SU-DHL-6 (cell line): ENCODE measurements around the gene ZNF728.

Experiments used
- H2AFZ ChIP-seq: fragments of 200-600 bp; sonication (generic); 2 replicates; pipeline ENCODE4 v1.6.1; 2014; ENCODE audit warnings: low read depth, mild to moderate bottlenecking, moderate library complexity, mixed read lengths, antibody characterized with exemption, low read length; ENCODE audit not compliant: severe bottlenecking
- H3F3A ChIP-seq: fragments of 200-600 bp; shearing (Covaris generic); 2 replicates; pipeline ENCODE4 v1.6.0; 2016; ENCODE audit warnings: antibody characterized with exemption, mild to moderate bottlenecking; ENCODE audit not compliant: insufficient read depth
- H3K27ac ChIP-seq: fragments of 200-600 bp; sonication (generic); 2 replicates; pipeline ENCODE4 v1.5.1; 2016; ENCODE audit warnings: low read depth, mild to moderate bottlenecking, low read length, moderate library complexity, mixed read lengths
- H3K27me3 ChIP-seq: fragments of 200-600 bp; sonication (generic), shearing (Covaris generic); 2 replicates; pipeline ENCODE4 v1.6.0; 2014; ENCODE audit warnings: mild to moderate bottlenecking, low read length
- H3K36me3 ChIP-seq: fragments of 200-600 bp; sonication (generic); 2 replicates; pipeline ENCODE4 v1.6.1; 2014; ENCODE audit warnings: mild to moderate bottlenecking, low read length, mixed read lengths
- H3K4me2 ChIP-seq: fragments of 300-600, 200-600 bp; shearing (Covaris generic), sonication (generic); 2 replicates; pipeline ENCODE4 v1.6.0; 2014; ENCODE audit warnings: low read length, low read depth, mild to moderate bottlenecking; ENCODE audit not compliant: poor library complexity, severe bottlenecking
- H3K4me3 ChIP-seq: fragments of 200-600 bp; sonication (generic); 2 replicates; pipeline ENCODE4 v1.5.1; 2014; ENCODE audit warnings: antibody characterized with exemption, low read length, mild to moderate bottlenecking, mixed read lengths; ENCODE audit not compliant: insufficient read depth, poor library complexity, severe bottlenecking
- H3K79me2 ChIP-seq: fragments of 200-600 bp; sonication (generic); 2 replicates; pipeline ENCODE4 v1.6.1; 2014; ENCODE audit warnings: mild to moderate bottlenecking, low read length, moderate library complexity; ENCODE audit not compliant: insufficient read depth
- H3K9ac ChIP-seq: fragments of 200-600 bp; sonication (generic); 2 replicates; pipeline ENCODE4 v1.7.0; 2014; ENCODE audit warnings: mild to moderate bottlenecking, low read length
- H3K9me2 ChIP-seq: fragments of 200-600 bp; sonication (generic); replicated peaks from 2 replicates; pipeline ENCODE4 v1.6.1; 2014; ENCODE audit warnings: low read length; ENCODE audit not compliant: insufficient read depth
- H3K9me3 ChIP-seq: fragments of 200-600 bp; sonication (generic); 2 replicates; pipeline ENCODE4 v1.6.1; 2014; ENCODE audit warnings: low read length, mixed read lengths; ENCODE audit not compliant: insufficient read depth
- H4K20me1 ChIP-seq: fragments of 200-600 bp; sonication (generic); 2 replicates; pipeline ENCODE4 v1.6.1; 2014; ENCODE audit warnings: low read depth, mild to moderate bottlenecking, antibody characterized with exemption, low read length, moderate library complexity, mixed read lengths
- CTCF ChIP-seq: fragments of 200-600 bp; sonication (generic); IDR thresholded peaks from one replicate; pipeline ENCODE4 v1.5.1; 2017; ENCODE audit warnings: antibody characterized with exemption, mild to moderate bottlenecking, low read length, moderate library complexity; ENCODE audit not compliant: insufficient read depth, poor library complexity, severe bottlenecking
- EZH2phosphoT487 ChIP-seq: fragments of 200-600 bp; sonication (generic), shearing (Covaris generic); conservative IDR thresholded peaks from 2 replicates; pipeline ENCODE4 v1.6.1; 2018; ENCODE audit warnings: mild to moderate bottlenecking, antibody characterized with exemption, low read length, moderate library complexity, mixed read lengths

ZNF728 gene

DNA sequence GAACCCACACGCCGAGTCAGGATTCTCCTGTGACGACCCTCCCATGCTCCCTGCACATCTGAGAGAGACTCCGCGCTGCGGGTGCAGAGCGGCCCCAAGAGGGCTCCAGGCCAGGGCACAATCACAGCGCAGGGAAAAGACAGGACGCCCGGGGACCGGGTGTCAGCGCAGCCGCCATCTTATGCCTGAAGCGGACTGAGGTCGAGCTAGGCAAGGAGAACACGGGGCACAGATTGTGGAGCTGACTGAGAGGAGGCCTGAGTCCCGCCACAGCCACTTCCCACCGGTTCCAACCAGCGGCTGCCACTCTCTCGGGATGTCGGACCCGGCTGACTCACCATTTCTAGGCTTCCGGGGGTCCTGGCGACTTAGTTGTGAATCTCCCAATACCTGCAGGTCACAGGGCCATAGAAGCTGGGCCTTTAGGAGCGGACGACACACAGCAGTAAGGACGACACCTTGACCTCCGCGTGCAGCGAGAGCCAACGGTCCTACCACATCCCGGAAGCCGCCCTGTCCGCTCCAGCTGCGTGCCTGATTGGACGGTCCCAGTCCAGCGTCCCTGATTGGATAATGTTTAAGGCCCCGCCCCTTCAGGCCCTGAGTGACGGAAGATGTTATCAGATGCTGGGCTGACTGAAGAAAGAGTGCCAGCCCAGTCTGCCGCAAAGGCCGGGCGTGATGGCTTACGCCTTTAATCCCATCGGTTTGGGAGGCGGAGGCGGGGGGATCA lies at the start of gene ZNF728:
ZNF728 (minus strand) TSS at position 487 of the 733 bp plus-strand sequence; CDS start at position 341, 146 bp downstream.
- no peak for TF ChIP-seq CTCF
- Histone ChIP-seq H4K20me1 (no peaks in the 10 kb centered on the region), H3K27me3 (no peaks in the 10 kb centered on the region), H2AFZ (no peak within 1 kb of the TSS), H3K4me2 (no peak within 1 kb of the TSS), H3F3A (no peaks in the 10 kb centered on the region), H3K27ac (no peak within 1 kb of the TSS), H3K36me3 (no peaks in the 10 kb centered on the region), H3K9ac (no peak within 1 kb of the TSS), H3K9me3 (no peaks in the 10 kb centered on the region), H3K9me2 (no peaks in the 10 kb centered on the region), H3K79me2 (no peaks in the 10 kb centered on the region), H3K4me3 (no peak within 1 kb of the TSS)

DNA sequence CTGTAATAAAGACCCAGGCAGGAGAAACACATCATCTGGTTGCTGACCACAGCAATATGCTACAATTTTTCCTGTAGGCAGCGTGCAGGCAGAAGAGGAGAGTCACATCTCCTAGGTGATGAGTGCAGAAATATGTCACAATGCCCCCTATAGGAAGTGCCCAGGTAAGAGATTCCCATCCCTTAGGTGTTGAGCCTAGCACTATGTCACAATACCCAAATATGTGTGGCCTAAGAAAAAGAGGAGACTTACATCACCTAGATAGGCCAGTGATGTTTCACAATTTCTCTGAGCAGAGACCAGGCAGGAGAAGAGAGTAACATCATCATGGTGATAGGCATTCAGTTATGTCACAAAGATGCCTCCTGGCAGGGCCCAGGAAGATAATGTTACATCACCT lies 49.4 kb upstream of the ZNF728 start:
- no peak overlapping the region for H3K4me3 ChIP-seq
- H3F3A ChIP-seq, result no peaks in the 10 kb centered on the region
- TF ChIP-seq EZH2phosphoT487 (no peak), CTCF (no peak)
- H4K20me1 ChIP-seq, result no peaks in the 10 kb centered on the region
- H3K36me3 ChIP-seq, result no peaks in the 10 kb centered on the region
- no peak overlapping the region for H3K4me2 ChIP-seq
- no peaks in the 10 kb centered on the region for H3K79me2 ChIP-seq
- no peak overlapping the region for H3K27ac ChIP-seq
- H2AFZ ChIP-seq, result no peak overlapping the region
- no peaks in the 10 kb centered on the region for H3K27me3 ChIP-seq
- H3K9me2 ChIP-seq, result no peaks in the 10 kb centered on the region
- no peak overlapping the region for H3K9ac ChIP-seq
- H3K9me3 ChIP-seq, result no peaks in the 10 kb centered on the region

DNA sequence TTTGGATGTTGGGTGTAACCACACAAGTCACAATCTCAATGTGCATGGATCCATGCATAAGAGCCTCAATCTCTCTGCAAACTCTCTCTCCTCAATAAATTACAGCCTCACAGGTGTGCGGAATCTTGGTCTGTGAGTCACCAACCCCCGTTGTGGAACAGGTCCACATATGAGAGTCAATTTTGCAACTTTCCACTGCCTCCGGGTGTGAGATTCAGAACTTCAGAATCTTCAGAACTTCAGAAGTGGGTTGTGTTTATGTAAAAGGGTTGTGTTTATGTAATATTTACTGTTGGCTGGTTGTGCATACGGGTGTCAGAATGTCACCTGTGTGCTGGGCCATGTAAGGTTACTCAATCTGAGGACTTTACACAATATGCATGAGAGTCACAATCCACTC lies 46.3 kb upstream of the ZNF728 start:
- Histone ChIP-seq H3K27ac (no peak overlapping the region), H3K9ac (no peak overlapping the region), H4K20me1 (no peaks in the 10 kb centered on the region), H3K27me3 (no peaks in the 10 kb centered on the region), H3K36me3 (no peaks in the 10 kb centered on the region), H3F3A (no peaks in the 10 kb centered on the region), H3K79me2 (no peaks in the 10 kb centered on the region), H2AFZ (no peak overlapping the region), H3K4me2 (no peak overlapping the region), H3K9me2 (no peaks in the 10 kb centered on the region), H3K4me3 (no peak overlapping the region), H3K9me3 (no peaks in the 10 kb centered on the region)
- TF ChIP-seq CTCF (no peak), EZH2phosphoT487 (no peak)
